CMK (cell line): ENCODE data around the gene WDR86.

Source experiments
- DNase-seq: peaks from one replicate; pipeline ENCODE4 v3.0.0-alpha.2; 2010; ENCODE audit warnings: low read depth

The WDR86 gene

DNA sequence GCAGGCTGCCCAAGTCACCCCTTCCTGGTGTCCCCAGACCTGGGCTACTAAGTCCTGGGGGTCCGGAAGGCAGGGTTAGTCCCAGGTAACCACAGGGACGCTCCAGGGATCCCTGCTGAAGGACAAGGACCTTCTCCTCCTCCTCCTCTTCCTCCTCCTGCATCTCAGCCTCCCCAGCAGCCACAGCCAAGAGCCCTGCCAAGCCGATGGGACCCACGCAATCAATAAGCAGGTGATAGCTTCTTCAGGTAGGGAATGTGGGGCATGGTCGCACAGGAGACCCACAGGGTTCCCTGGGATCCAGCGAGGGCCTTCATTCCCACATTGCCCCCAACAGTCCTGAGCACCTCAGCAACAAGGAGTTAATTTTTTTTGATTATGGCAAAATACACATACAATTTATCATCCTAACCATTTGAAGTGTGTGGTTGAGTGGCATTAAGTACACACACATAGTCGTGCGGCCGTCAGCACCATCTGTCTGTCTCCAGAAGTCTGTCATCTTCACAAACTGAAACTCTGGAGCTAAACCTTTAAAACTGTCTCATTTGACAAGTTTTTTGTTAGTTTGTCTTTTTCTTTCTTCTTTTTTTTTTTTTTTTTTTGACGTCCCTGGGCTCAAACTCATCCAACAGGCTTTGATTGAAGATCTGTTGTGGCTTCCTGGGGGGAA lies 18.0 kb upstream of the WDR86 start:
- DNase-seq: no peak

DNA sequence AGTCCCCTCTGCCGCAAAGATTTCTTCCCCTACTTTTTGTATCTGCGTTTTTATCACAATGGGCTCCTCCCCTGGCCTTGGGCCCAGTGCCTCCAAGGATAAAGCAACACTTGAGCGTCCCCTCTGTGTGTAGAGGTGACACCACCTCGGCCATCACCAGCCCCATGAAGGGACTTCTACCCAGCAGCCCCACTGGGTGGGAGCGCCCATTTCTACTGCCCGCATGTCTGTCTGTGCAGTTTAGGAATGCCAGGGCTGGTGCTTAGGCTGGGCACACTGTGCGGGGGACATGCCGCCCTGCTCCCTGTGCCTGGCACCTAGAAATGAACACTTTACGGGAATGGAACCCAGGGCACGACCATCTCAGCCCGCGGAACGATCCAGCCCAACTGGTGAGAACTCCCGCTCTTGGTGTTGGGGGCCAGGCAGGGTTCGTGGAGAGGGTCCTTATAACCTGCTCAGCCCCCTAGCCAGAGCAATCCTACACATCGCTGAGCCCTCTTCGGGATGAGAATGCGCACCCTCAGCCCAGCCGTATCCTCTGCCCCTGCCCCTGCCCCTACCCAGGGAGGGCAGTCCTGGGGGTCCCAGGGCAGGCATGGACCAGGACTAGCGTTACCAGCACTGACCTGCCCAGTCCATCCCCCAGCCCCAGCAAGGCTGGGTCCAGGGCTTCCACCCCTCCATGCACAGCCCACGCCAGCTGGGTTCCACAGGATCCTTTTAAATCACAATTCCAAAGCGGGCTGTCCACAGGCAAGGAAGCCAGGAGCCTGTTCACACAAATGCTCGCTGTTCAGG lies 17.3 kb upstream of the WDR86 start:
- DNase-seq: no peak

GRCh38 chr7:151426441-151426903 lies 16.6 kb upstream of the WDR86 start:
- no peak for DNase-seq

- DNase-seq: no peak
Observed at GRCh38 chr7:151425670-151426440, 16.0 kb upstream of the WDR86 start.

DNA sequence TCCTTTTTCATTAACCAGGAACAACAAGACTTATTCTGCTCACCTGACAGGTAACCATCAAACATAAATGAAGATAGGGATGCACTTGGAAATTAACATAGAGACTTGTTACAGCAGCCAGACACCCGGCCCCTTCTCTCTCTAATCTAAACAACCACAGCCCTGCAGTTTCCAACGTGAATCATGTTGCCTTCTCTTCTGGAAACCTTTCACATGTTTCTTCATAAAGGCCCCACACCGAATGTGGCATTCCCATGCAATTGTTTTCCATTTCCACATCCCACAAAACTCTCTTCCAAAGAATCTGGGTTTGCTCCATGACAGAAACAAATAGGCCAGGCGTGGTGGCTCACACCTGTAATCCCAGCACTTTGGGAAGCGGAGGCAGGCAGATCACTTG lies 15.0 kb upstream of the WDR86 start:
- DNase-seq: no peak

- no peak for DNase-seq
Observed at GRCh38 chr7:151423936-151424335, 14.1 kb upstream of the WDR86 start.

DNA sequence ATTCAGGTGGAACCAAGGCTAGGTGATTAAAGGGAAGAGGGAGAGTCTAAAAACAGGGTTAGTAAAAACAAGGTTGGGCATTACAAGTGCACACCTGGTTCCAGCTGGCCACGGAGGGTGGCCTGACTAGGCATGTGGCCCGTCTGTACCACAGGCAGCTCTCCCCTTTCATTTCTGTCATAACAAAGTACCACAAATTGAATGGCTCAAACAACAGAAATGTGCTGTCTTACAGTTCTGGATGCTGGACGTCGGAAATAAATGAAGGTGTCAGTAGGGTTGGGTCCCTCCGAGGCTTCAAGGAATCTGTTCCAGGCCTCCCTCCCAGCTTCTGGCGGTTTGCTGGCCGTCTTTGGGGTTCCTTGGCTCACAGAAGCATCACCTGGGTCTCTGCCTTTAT lies 13.4 kb upstream of the WDR86 start:
- no peak for DNase-seq

- no peak for DNase-seq
Observed at GRCh38 chr7:151422212-151422611, 12.4 kb upstream of the WDR86 start.

DNA sequence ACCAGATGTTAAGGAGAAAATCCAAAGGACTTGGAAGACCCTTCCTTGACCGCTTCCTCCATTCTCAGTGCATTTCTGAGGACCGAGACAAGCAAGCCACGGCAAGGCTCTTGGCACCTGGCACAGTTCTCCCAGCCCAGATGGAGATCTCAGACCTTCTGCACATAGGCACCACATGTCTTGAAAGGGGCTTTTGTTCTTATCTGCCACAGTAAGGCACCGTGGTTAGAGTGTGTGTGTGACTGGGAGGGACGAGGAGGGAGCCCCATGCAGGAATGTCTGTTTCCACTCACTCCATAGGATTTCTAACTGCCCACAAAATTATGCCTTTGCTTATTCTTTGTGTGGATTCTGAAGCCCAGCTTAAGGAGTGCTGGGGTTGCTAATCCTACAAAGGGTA lies 10.3 kb upstream of the WDR86 start:
- no peak for DNase-seq

DNA sequence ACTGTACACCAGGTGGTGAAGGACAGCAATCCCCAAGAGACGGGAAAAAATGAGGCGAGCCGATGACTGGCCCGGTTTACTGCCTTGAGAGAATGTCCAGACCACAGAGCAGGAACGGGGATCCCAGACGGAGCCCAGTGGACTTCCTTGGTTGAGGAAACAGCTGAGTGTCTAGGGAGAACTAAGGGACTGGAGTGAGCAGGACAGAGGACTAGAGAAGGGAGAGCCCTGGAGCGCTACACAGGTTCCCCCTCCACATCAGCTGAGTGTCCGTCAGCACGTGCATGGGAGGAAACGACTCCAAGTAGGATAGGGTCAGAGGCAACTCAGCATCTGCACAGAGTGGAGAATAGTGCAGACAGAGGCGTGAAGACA lies 7.1 kb upstream of the WDR86 start:
- no peak for DNase-seq

DNA sequence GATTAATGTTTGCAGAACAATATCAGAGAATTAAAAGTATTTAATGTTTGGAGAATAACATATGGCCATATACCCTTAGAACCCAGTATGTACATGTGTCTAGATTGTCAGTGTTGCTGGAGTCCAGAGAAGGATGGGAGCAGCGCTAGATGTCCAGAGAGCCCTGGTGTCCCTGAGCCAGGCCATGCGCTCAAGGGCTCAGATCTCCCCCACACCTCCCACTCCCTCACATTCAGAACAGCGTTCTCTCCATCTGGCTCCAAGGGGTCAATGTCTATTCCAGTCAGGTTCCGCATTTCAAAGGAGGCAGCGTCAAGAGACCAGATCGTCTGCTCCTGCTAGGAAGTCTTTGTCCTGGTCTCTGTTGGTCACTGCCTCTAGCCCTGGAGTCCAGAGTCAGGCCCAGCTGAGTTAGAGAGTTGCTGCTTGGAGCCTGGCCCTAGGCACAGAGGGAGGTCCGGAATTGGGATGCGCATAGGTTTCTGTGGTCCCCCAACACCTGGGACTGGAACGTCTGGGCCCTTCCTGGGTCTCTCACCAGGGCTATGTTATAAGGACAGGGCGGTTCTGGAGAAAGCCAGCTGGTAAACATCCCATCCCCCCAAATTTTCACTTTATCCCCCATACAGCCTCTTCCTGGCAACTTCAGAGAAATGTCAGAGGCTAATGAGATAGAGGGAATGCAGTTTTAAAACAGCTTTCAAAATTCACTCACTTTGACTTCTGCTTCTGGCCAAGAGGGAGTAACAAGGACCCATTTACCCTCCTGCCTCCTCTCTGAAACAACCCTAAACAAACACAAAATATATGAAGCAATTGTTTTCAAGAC lies 6.5 kb upstream of the WDR86 start:
- no peak for DNase-seq

GRCh38 chr7:151415375-151416105 lies 5.7 kb upstream of the WDR86 start:
- DNase-seq: no peak

DNA sequence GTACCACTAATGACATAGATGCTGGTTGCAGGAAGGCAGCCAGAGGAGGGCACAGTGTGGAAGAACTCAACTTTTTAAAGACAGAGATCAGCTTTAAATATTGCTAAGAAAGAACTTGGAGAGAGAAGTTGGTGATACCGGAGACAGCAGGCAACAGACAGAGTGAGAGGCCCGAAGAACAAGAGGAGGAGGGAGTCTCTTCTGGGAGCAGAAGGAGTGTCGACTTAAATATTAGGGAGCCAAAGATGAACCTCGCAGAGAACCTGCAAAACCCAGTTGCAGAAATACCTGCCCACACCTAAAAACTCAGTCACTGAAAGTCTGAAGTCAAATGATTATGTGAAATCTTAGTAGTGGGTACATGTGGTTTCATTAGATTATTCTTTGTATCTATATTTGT lies 3.4 kb upstream of the WDR86 start:
- DNase-seq: no peak

DNA sequence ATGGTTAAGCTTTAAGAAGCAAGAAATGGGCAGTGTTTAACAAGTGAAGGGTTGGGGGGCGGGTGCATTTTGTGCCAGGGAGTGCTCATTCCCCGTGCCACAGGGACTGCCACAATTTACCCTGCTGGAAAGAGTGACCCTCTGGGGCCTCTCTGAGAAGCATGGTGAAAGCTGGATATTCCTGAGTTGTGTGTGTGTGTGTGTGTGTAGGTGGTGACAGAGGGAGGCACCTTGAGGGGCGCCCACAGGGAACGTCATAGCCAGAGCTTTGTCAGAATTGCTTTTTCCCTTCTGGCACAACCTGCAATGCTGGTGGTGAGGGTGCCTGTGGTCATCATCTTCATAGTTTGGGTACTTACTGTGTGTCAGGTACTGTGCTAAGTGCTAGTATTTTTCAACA lies 2.5 kb upstream of the WDR86 start:
- DNase-seq: no peak

DNA sequence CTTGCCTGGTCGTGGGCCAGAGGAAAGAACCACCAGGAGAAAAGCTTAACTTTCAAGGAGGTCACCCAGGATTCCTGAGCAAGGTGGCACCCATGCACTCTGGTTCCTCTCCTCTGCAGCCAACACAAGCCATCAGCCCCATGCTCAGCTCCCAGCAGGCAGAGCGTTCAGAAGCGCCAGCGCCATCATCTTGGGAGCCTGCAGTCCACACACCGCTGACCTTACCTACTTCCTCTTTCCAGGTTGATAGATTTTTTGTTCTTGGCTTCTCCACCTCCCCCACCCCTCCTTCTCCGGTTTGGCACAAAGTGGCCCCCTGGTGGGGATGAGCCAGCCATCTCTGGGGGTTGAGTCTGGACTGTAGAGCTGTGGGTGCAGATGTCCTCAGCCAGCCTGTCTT lies 1.7 kb upstream of the WDR86 start:
- DNase-seq: no peak

- no peak for DNase-seq
Observed at GRCh38 chr7:151410405-151411390, 860 bp upstream of the WDR86 start.

- no peak for DNase-seq
Observed at GRCh38 chr7:151408839-151409666, 785 bp downstream of the WDR86 start.

DNA sequence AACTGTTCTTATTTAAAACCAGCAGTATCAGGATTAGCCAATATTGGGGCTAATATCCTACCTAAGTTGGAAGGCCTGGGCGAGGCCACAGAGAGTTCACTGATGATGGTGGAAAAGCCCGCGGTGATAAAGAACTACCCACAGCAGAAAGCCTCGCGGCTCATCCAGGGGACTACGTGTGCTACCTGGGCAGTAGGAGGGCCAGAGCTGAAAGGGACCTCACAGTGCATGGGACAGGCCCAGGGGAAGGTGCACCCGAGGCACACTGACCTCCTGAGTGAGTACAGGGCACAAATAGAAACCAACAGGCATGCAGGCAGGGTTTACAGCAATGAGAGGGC lies 1.4 kb downstream of the WDR86 start:
- no peak for DNase-seq

DNA sequence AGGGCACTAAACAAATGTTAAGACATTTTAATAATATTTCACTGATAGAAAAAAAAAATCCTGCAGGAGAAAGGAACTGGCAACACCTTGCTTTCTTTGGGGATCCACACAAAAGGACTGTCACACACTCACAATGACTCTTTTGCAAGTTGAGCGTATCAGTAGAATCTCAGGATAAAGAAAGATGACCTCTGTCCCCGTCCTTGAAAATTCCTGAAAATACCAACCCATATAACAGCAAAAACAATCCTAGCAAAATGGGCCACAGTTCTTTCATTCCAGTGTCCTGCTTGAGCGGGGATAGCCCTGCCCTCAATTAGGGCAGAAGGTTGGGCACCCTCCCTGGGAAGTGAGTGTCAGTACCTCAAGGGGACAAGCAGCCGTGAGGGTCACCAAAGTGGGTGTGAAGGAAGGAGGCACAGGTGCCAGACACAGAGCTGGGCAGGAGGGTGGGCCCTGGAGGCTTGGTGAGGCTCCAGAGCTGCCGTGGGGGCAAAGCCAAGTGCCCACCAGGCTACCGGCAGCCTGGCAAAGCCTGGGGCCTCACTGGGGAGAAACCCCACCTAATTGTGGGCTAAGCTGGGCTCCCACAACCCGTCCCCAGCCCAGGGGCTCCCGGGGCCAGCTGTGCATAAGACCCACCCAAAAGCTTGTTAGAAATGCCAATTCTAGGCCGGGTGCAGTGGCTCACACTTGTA lies 2.8 kb downstream of the WDR86 start:
- DNase-seq: no peak
